ENCODE measurements around the gene BCR.

BCR gene

GRCh38 chr22:23276656-23277582 lies 96.6 kb downstream of the BCR start:
- DNase-seq (ENCODE audit: low spot score) = no peak

DNA sequence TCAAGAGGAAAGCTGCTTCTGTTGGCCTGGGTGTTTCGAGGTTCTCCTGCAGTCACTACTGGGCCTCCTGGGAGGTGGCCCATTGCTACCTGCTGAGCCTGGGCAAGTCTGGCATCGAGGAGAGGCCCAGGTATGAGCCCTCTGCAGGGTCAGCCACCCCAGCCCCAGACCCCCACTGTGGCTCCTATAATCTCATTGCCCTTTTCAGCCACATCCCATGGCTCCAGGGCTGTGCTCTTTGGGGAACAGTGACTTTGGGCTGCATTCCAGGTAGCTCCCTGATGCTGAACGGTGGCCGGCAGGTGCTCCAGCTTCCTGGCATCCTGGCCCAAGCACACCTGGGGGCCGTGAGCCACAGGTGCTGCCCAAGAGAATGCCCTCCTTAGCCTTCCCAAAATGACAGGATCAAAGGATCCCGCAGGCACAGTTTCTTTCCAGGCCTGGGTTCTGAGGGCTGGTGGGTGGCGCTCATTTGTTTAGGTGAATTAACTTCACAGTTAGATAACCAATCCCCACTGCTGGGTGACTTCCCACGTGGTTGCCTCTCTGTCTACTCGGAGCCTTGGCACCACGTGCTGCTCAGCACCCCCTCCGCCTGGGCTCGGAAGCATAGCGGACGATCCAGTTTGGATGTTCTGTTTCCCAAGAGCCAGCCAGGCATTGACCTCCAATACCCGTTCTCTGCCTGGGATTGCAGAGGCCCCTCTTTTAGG lies 97.4 kb downstream of the BCR start:
- DNase-seq (ENCODE audit: low spot score) = no peak

DNA sequence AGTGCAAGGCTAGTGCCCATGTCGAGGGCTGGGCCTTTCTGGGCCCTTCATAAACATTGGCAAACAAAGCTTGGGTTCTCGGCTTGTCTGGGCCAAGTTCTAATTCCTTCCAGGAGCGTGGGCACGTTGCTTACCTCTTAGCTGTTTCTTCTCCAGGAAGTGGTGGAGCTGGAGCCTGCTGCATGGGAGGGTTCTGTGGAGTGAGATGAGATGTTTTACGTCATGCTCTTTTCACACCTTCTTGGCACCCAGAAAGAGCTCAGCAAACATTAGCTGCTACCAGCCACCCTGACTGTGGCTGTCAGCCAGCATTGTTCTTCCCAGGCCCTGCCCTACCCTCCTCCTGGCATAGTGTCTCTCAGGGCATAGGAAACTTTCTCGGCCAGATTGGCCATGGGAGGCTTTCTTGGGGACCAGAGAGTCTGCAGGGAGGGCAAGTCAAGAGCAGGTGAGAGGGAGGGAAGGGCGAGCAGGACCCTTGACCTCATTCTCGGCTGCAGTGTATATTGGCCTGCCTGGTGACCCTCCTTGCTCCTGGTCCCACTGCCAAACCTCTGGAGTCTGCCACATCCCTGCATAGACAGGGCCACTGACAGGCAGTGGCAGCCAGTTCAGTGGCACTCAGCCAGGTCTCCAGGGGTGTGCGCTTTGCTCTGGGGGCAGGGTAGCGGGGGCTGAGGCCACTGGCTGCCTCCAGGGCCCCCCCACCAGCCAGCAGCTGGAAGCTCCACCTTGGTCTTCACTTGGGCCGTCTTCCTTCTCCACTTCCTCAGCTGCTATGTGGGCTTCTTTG lies 98.8 kb downstream of the BCR start:
- DNase-seq (ENCODE audit: low spot score) = no peak

- DNase-seq (ENCODE audit: low spot score) = no peak
These were observed 99.5 kb downstream of the BCR start for GRCh38 chr22:23279781-23280180.

GRCh38 chr22:23280356-23281052 lies 100.2 kb downstream of the BCR start:
- DNase-seq (ENCODE audit: low spot score) = no peak

GRCh38 chr22:23281053-23281405 lies 100.7 kb downstream of the BCR start:
- no peak for DNase-seq (ENCODE audit: low spot score)

- peak; percentile 92 for DNase-seq (ENCODE audit: low spot score)
These were observed 101.2 kb downstream of the BCR start for GRCh38 chr22:23281406-23282088.

- peak; percentile 85 for DNase-seq (ENCODE audit: low spot score)
These were observed 101.8 kb downstream of the BCR start for GRCh38 chr22:23282089-23282501.

DNA sequence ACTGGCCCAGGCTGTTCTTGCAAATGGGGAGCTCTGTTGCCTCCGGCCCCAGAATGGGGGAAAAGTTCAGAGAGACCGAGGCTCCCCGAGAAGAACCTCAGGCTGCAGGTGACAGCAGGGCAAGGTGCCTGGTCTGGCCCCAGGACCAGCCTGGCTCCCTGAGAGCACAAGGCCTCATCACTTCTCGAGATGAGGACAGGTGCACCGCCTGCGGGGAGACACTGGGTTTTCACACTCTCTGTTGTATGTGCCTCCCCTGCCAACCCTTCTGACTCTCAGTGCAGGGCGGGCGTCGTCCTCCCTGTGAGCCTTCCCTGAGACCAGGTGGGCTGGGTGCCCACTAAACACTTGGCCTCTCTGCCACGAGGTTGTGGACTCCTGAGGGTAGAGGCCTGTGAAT lies 102.2 kb downstream of the BCR start:
- DNase-seq (ENCODE audit: low spot score) = no peak

DNA sequence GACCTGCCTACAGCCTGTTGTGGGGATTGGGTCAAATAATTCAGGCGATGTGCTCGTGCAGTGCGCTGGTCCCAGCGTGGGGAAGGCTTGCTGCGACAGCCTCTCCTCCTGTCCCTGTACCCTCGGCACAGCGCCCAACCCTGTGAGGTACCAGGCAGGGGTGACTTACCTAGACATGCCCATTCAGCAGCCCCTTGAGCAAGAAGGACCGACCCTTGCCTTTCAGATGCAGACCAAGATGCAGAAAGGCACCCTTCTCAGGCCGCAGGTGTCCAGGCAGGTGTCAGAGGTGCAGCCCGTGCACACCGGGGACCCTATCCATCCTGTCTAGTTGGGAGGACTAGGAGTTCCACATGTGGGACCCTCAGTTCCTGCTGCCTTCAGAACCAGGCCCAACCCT lies 102.7 kb downstream of the BCR start:
- no peak for DNase-seq (ENCODE audit: low spot score)

GRCh38 chr22:23283591-23284503 lies 103.5 kb downstream of the BCR start:
- DNase-seq (ENCODE audit: low spot score) = no peak

GRCh38 chr22:23284504-23285033 lies 104.3 kb downstream of the BCR start:
- DNase-seq (ENCODE audit: low spot score) = no peak

DNA sequence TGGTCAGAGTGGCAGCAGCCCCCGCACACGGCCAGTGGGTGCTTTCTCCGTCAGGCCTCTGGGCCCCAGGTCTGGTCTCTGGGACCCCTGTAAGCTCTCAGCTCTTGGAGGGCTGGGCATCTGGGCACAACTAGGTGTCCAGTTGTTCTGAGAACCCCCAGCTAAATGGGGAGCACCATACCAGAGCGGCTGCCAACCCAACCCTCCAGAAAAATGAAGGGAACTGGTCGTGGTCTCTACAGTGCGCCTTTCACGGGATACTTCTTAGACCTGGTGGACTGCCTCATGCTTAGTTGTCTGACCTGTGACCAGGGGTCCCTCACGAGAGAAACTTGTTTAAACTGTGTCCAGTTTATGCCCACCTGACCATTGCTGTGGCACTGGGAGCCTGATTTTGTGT lies 104.9 kb downstream of the BCR start:
- DNase-seq (ENCODE audit: low spot score) = no peak

DNA sequence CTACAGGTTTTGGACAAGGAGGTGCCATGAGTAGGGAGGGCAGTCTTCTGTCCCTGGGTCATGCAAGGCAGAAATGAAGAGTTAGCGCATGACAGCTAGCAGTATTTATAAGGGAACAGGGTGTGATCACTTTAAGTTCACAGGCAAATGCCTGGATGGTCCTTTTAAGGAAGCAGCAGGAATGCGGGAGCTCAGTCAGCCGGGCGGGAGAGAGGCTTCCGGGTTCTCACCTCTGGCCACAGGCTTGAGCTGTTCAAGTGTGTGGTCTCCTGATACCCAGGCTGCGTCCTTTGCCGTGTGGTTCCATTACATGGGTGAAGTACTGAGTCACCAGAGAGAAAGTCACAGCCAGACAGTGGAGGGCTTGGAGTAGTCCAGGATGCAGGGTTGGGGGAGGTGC lies 105.4 kb downstream of the BCR start:
- DNase-seq (ENCODE audit: low spot score) = no peak

GRCh38 chr22:23286296-23286695 lies 106.0 kb downstream of the BCR start:
- DNase-seq (ENCODE audit: low spot score) = no peak

- no peak for DNase-seq (ENCODE audit: low spot score)
These were observed 107.1 kb downstream of the BCR start for GRCh38 chr22:23287136-23288095.

GRCh38 chr22:23288301-23289129 lies 108.2 kb downstream of the BCR start:
- DNase-seq (ENCODE audit: low spot score) = no peak

GRCh38 chr22:23289130-23289503 lies 108.8 kb downstream of the BCR start:
- DNase-seq (ENCODE audit: low spot score) = no peak

All from Ammon's horn (tissue), 1 donor.